Panc1 (cell line): ENCODE measurements around the gene NOL9.

Experiments
- CTCF ChIP-seq: fragments of 450-650 bp; IDR thresholded peaks from 2 replicates; pipeline ENCODE4 v1.5.1; 2017; ENCODE audit warnings: mild to moderate bottlenecking
- POLR2AphosphoS5 ChIP-seq: IDR thresholded peaks from 2 replicates; pipeline ENCODE4 v1.6.1; 2012; ENCODE audit warnings: mild to moderate bottlenecking, low read depth, low read length, moderate library complexity
- REST ChIP-seq, 2 experiments: IDR thresholded peaks; 2 replicates each; pipeline ENCODE4 v1.6.1; 2011 to 2012; ENCODE audit warnings: low read depth in 2 of 2, control low read depth in 1 of 2, low read length in 1 of 2, mild to moderate bottlenecking in 1 of 2, moderate library complexity in 1 of 2; ENCODE audit not compliant: insufficient read depth in 1 of 2
- SIN3A ChIP-seq: IDR thresholded peaks from 2 replicates; pipeline ENCODE4 v1.6.1; 2012; ENCODE audit warnings: low read depth, mild to moderate bottlenecking, low read length, moderate library complexity, borderline replicate concordance; ENCODE audit not compliant: insufficient read depth
- TCF7L2 ChIP-seq: IDR thresholded peaks from 2 replicates; pipeline ENCODE4 v1.6.1; 2011; ENCODE audit warnings: mild to moderate bottlenecking, low read depth, low read length, inconsistent platforms

- TF ChIP-seq REST (IDR thresholded peaks at IDR 0.05; ENCODE audit: insufficient read depth in 1 of 2, low read depth in 2 of 2, low read length in 1 of 2) (no peak), CTCF (no peak), POLR2AphosphoS5 (no peak), SIN3A (no peak), TCF7L2 (no peak)
Measured at GRCh38 chr1:6485168-6486101, 68.9 kb downstream of the NOL9 start.
